SK-N-SH (cell line): ENCODE measurements around the gene AK4. TPM values are rescaled to one million over a fixed set of nuclear protein-coding genes. Genes with fewer than 3 reads are reported as not detected.

Experiments
- CTCF ChIA-PET: fragments of 300-600, 350-600 bp; formaldehyde crosslinking; extraction: SDS; loops from one replicate; lab custom pipeline; 2021; lab: Yijun Ruan, JAX
- POLR2A ChIA-PET: fragments of 350-600 bp; sonication (Branson Sonifier 250); formaldehyde crosslinking; extraction: SDS; loops from one replicate; lab custom pipeline; 2020; ENCODE audit warnings: antibody characterized with exemption, inconsistent platforms; lab: Yijun Ruan, JAX
- DNase-seq: peaks from one replicate; pipeline ENCODE4 v3.0.0; 2012
- H2AFZ ChIP-seq: fragments of 200-600 bp; sonication (generic); 2 replicates; pipeline ENCODE4 v1.8.1; 2016; ENCODE audit warnings: antibody characterized with exemption, mild to moderate bottlenecking, low read depth
- H3F3A ChIP-seq: fragments of 200-600 bp; sonication (generic); replicated peaks from 2 replicates; pipeline ENCODE3; 2016; ENCODE audit warnings: antibody characterized with exemption, mild to moderate bottlenecking; ENCODE audit not compliant: insufficient read depth
- H3K27ac ChIP-seq, 2 experiments: fragments of 200-500 bp in 1 of 2; fragments of 200-600 bp in 1 of 2; sonication (Bioruptor generic) in 1 of 2; sonication (generic), shearing (Covaris generic) in 1 of 2; 2 replicates each; pipeline versions ENCODE4 v1.5.1 to v1.6.1; 2014 to 2016; ENCODE audit warnings: low read depth in 2 of 2, inconsistent platforms in 1 of 2, low read length in 1 of 2, mild to moderate bottlenecking in 1 of 2, mixed read lengths in 1 of 2
- H3K27me3 ChIP-seq: fragments of 200-600 bp; sonication (generic), shearing (Covaris generic); 2 replicates; pipeline ENCODE4 v1.6.1; 2016; ENCODE audit warnings: mixed run types; ENCODE audit not compliant: insufficient read depth
- H3K36me3 ChIP-seq, 2 experiments: fragments of 200-500 bp in 1 of 2; fragments of 200-600 bp in 1 of 2; sonication (Bioruptor generic) in 1 of 2; sonication (generic) in 1 of 2; replicated peaks in 1 of 2; 2 replicates each; pipeline versions ENCODE3 to v1.5.1; 2014 to 2016; ENCODE audit warnings: low read length in 1 of 2, mild to moderate bottlenecking in 1 of 2; ENCODE audit not compliant: insufficient read depth in 2 of 2, control insufficient read depth in 1 of 2
- H3K4me1 ChIP-seq, 2 experiments: fragments of 200-500 bp in 1 of 2; fragments of 200-600 bp in 1 of 2; sonication (Bioruptor generic) in 1 of 2; sonication (generic), shearing (Covaris generic) in 1 of 2; 2 replicates each; pipeline versions ENCODE4 v1.5.1 to v1.6.1; 2014 to 2016; ENCODE audit warnings: low read depth in 1 of 2, low read length in 1 of 2, mixed run types in 1 of 2; ENCODE audit not compliant: insufficient read depth in 2 of 2, control insufficient read depth in 1 of 2
- H3K4me2 ChIP-seq: fragments of 200-600 bp; sonication (generic), shearing (Covaris generic); 2 replicates; pipeline ENCODE4 v1.6.1; 2017; ENCODE audit warnings: mixed run types
- H3K4me3 ChIP-seq, 2 experiments: fragments of 200-500 bp in 1 of 2; fragments of 200-600 bp in 1 of 2; sonication (Bioruptor generic) in 1 of 2; sonication (generic), shearing (Covaris generic) in 1 of 2; 2 replicates each; pipeline versions ENCODE4 v1.5.1 to v1.8.1; 2014 to 2016; ENCODE audit warnings: low read depth in 2 of 2, inconsistent platforms in 1 of 2, low read length in 1 of 2, mild to moderate bottlenecking in 1 of 2, mixed read lengths in 1 of 2, moderate library complexity in 1 of 2
- H3K79me2 ChIP-seq: fragments of 200-600 bp; sonication (generic); 2 replicates; pipeline ENCODE4 v1.8.1; 2017; ENCODE audit warnings: mild to moderate bottlenecking; ENCODE audit not compliant: insufficient read depth
- H3K9ac ChIP-seq: fragments of 200-600 bp; sonication (generic); 2 replicates; pipeline ENCODE4 v1.6.1; 2017; ENCODE audit warnings: mixed run types
- H3K9me2 ChIP-seq: fragments of 200-600 bp; sonication (generic); 2 replicates; pipeline ENCODE4 v1.6.1; 2017; ENCODE audit warnings: mixed run types
- H3K9me3 ChIP-seq: fragments of 200-600 bp; sonication (generic); 2 replicates; pipeline ENCODE4 v1.6.1; 2017; ENCODE audit warnings: mixed run types, mild to moderate bottlenecking, moderate library complexity
- H4K20me1 ChIP-seq: fragments of 200-600 bp; sonication (generic); 2 replicates; pipeline ENCODE4 v1.6.1; 2017; ENCODE audit warnings: mild to moderate bottlenecking, mixed run types; ENCODE audit not compliant: insufficient read depth
- CTCF ChIP-seq: fragments of 200-600 bp; sonication (generic); IDR thresholded peaks from 2 replicates; pipeline ENCODE4 v1.6.1; 2017; ENCODE audit warnings: antibody characterized with exemption, mild to moderate bottlenecking, moderate library complexity
- FOSL2 ChIP-seq: IDR thresholded peaks from 2 replicates; pipeline ENCODE4 v1.4.0; 2012; ENCODE audit warnings: low read depth, mild to moderate bottlenecking, moderate library complexity, borderline replicate concordance
- JUND ChIP-seq: IDR thresholded peaks from 2 replicates; pipeline ENCODE4 v1.4.0; 2012
- RAD21 ChIP-seq: IDR thresholded peaks from 2 replicates; pipeline ENCODE4 v1.6.1; 2012; ENCODE audit warnings: mild to moderate bottlenecking, low read length
- RCOR1 ChIP-seq: fragments of 150-350 bp; IDR thresholded peaks from 2 replicates; pipeline ENCODE4 v1.6.1; 2017; ENCODE audit warnings: antibody characterized with exemption, low read length
- RFX5 ChIP-seq: IDR thresholded peaks from 2 replicates; pipeline ENCODE4 v1.6.1; 2012; ENCODE audit warnings: mild to moderate bottlenecking, improper control_type of control experiment, low read length
- RXRA ChIP-seq: IDR thresholded peaks from 2 replicates; pipeline ENCODE4 v1.4.0; 2012; ENCODE audit warnings: low read depth, mild to moderate bottlenecking, borderline replicate concordance
- SIN3A ChIP-seq: IDR thresholded peaks from 2 replicates; pipeline ENCODE4 v1.6.1; 2012; ENCODE audit warnings: low read depth, mild to moderate bottlenecking, low read length, moderate library complexity, borderline replicate concordance
- SMC3 ChIP-seq: IDR thresholded peaks from 2 replicates; pipeline ENCODE4 v1.6.1; 2012; ENCODE audit warnings: low read depth, low read length, improper control_type of control experiment
- TAF1 ChIP-seq: IDR thresholded peaks from 2 replicates; pipeline ENCODE4 v1.6.1; 2012; ENCODE audit warnings: low read depth, mild to moderate bottlenecking, low read length, moderate library complexity, borderline replicate concordance
- USF1 ChIP-seq: IDR thresholded peaks from 2 replicates; pipeline ENCODE4 v1.4.0; 2012; ENCODE audit warnings: low read depth, borderline replicate concordance
- polyA plus RNA-seq, 3 experiments: library from polyadenylated mRNA; depleted of rRNA; stranded (reverse); fragments of >200 nt; gene quantifications; 2 replicates each; pipeline ENCODE4 v1.2.3, GENCODE V29; 2012
- TF ChIP-seq, protein P1 (sequence below): IDR thresholded peaks from 2 replicates; pipeline ENCODE4 v1.6.1; 2012; ENCODE audit warnings: mild to moderate bottlenecking, low read depth, low read length, moderate library complexity
- TF ChIP-seq, protein P2 (sequence below): fragments of 150-350 bp; IDR thresholded peaks from 2 replicates; pipeline ENCODE4 v1.6.1; 2016; ENCODE audit warnings: mild to moderate bottlenecking, low read depth, low read length

Gene AK4
- polyA plus RNA-seq, 1 of the 3 experiments (the other 2 are of a cell fraction), result 6.4 TPM

DNA sequence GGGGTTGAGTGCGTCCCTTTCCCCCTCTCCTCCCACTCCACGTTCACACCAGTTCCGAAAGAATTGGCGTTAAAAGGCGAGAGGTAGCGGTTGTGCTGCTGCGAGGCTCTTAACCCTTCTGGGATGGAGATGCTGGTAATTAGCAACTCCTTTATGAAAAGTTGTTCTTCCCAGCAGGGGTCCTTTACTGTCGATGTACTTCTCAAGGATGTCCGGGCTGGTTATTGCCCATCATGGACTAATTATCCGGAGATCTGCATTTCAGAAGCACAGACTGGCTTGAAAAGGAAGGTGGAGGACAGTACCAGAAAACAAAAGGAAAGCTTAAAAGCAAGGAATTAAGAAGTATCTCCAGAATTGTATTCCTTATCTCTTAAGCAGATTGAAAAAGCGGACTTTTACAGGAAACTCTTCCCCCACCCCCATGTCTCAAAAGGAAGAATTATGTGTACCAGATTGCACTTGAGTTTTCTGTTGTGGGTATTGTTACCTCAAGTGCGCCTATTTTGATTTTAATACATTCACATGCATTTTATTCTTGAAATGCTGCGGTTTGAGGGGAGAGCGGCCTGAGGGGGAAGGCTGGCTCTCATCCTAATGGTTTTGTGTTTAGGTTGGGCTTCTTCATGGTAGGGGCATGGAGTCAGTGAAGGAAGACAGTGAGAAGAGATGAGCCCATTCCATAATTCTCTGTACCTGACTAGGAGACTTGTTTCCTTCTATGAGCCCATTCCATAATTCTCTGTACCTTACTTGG is 1.5 kb downstream of the AK4 start (continued):
- TF ChIP-seq, protein P1, sequence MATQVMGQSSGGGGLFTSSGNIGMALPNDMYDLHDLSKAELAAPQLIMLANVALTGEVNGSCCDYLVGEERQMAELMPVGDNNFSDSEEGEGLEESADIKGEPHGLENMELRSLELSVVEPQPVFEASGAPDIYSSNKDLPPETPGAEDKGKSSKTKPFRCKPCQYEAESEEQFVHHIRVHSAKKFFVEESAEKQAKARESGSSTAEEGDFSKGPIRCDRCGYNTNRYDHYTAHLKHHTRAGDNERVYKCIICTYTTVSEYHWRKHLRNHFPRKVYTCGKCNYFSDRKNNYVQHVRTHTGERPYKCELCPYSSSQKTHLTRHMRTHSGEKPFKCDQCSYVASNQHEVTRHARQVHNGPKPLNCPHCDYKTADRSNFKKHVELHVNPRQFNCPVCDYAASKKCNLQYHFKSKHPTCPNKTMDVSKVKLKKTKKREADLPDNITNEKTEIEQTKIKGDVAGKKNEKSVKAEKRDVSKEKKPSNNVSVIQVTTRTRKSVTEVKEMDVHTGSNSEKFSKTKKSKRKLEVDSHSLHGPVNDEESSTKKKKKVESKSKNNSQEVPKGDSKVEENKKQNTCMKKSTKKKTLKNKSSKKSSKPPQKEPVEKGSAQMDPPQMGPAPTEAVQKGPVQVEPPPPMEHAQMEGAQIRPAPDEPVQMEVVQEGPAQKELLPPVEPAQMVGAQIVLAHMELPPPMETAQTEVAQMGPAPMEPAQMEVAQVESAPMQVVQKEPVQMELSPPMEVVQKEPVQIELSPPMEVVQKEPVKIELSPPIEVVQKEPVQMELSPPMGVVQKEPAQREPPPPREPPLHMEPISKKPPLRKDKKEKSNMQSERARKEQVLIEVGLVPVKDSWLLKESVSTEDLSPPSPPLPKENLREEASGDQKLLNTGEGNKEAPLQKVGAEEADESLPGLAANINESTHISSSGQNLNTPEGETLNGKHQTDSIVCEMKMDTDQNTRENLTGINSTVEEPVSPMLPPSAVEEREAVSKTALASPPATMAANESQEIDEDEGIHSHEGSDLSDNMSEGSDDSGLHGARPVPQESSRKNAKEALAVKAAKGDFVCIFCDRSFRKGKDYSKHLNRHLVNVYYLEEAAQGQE, result no peak
- TF ChIP-seq JUND, result no peak

- Histone ChIP-seq H4K20me1 (no peaks in the 10 kb centered on the region), H3K4me2 (no peak overlapping the region; the same call in 1 of the 2 replicates), H3K27me3 (no peaks in the 10 kb centered on the region; the same call in 1 of the 2 replicates), H3K4me3 (peak overlapping the region in 1 of 2 experiments; percentile 71; a peak in 1 of 4 replicates), H3K4me1 (peaks cover 6 to 11% of the 10 kb centered on the region in 2 experiments; a peak in 2 of 4 replicates), H3K9me2 (no peaks in the 10 kb centered on the region), H3K79me2 (no peaks in the 10 kb centered on the region), H3K9ac (no peak overlapping the region), H3K9me3 (no peaks in the 10 kb centered on the region), H3K36me3 (no peaks in the 10 kb centered on the region), H2AFZ (no peak overlapping the region), H3K27ac (no peak overlapping the region)
- POLR2A ChIA-PET, result no interaction called here
- no peak for DNase-seq
- CTCF ChIA-PET, result interaction anchor here (0.7 to 4.0 kb wide), 3 partner anchors 23 to 59 kb away, joined by 3 to 14 read pairs (median 3); no protein-coding TSS in a partner anchor
- no peak for TF ChIP-seq FOSL2
- no peak for TF ChIP-seq RAD21
- TF ChIP-seq USF1, result no peak
- no peak for TF ChIP-seq RFX5
- no peak for TF ChIP-seq RXRA
- TF ChIP-seq CTCF, result no peak
- TF ChIP-seq, protein P1, result no peak
- TF ChIP-seq RCOR1, result no peak
- TF ChIP-seq TAF1, result no peak
- TF ChIP-seq SIN3A, result no peak
- no peak for TF ChIP-seq SMC3
- TF ChIP-seq, protein P2, sequence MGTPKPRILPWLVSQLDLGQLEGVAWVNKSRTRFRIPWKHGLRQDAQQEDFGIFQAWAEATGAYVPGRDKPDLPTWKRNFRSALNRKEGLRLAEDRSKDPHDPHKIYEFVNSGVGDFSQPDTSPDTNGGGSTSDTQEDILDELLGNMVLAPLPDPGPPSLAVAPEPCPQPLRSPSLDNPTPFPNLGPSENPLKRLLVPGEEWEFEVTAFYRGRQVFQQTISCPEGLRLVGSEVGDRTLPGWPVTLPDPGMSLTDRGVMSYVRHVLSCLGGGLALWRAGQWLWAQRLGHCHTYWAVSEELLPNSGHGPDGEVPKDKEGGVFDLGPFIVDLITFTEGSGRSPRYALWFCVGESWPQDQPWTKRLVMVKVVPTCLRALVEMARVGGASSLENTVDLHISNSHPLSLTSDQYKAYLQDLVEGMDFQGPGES, result no peak
- no peak for TF ChIP-seq JUND
- TF ChIP-seq, all 33 proteins: peak for 0
- peaks cover 15% of the 10 kb centered on the region for H3F3A ChIP-seq
Observed at GRCh38 chr1:65150108-65150463, 2.1 kb downstream of the AK4 start.
